GM11168 (cell line): ENCODE results near the gene TNFRSF17.
"Not testable (repeated sequence)": the region's sequence is repeated elsewhere in the genome, so short reads cannot be mapped to it uniquely, and the experiment has no call there.

Source experiments
- in situ Hi-C: fragments of 300-500 bp; cut with MboI; formaldehyde crosslinking; loops from one replicate; pipeline ENCODE4 v1.12.0; 2022; ENCODE audit warnings: low sequenced_read_pairs; ENCODE audit not compliant: unreplicated experiment

TNFRSF17 gene

DNA sequence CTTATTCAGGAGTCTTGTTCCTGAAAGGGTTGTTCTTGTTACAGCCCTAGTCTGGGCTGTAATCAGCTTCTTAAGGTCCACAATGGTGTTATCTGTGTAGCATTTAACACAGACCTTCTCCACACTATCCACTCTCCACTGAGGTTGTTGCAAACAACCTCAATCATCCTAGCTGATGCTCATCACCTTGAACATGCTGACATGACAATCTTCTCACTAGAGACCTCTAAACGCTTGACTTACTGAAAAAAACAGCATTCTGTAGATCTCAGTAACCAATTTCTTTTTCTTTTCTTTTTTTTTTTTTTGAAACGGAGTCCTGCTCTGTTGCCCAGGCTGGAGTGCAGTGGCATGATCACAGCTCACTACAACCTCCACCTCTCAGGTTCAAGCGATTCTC, 3.6 kb downstream of the TNFRSF17 start:
- in situ Hi-C loops = no loop called here

DNA sequence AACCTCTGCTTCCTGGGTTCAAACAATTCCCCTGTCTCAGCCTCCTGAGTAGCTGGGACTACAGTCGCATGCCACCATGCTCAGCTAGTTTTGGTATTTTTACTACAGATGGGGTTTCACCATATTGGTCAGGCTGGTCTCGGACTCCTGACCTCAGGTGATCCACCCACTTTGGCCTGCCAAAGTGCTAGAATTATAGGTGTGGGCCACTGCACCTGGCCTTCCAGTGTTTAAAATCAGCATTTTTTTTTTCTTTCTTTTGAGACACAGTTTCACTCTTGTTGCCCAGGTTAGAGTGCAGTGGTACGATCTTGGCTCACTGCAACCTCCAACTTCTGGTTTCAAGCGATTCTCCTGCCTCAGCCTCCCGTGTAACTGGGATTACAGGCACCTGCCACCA, 5.3 kb downstream of the TNFRSF17 start:
- in situ Hi-C loops = not testable (repeated sequence)

DNA sequence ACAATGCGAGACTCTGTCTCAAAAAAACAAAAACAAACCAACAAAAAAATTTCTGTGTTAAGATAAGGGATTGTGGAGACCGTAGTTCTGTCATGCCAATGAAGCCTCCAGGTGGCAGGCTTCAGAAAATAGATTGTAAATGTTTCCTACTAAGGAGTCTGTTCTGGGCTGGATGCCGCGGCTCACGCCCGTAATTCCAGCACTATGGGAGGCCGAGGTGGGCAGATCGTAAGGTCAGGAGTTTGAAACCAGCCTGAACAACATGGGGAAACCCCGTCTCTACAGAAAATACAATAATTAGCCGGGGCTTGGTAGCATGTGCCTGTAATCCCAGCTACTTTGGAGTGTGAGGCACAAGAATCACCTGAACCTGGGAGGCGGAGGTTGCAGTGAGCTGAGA, 7.1 kb downstream of the TNFRSF17 start:
- in situ Hi-C loops = no loop called here

DNA sequence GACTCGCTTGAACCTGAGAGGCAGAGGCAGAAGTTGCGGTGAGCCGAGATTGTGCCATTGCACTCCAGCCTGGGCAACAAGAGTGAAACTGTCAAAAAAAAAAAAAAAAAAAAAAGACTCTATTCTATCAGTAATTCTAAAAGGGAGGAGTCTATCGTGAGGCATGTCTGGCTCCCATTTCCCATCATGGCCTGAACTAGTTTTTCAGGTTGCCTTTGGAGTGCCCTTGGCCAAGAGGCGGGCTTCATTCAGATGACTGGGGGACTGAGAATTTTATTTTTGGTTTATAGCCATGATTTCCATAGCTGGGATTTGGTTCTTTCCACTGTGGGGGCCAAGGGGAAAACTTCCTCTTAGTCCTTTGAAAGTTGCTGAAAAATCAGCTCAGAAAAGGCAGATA, 8.1 kb downstream of the TNFRSF17 start:
- in situ Hi-C loops = no loop called here

DNA sequence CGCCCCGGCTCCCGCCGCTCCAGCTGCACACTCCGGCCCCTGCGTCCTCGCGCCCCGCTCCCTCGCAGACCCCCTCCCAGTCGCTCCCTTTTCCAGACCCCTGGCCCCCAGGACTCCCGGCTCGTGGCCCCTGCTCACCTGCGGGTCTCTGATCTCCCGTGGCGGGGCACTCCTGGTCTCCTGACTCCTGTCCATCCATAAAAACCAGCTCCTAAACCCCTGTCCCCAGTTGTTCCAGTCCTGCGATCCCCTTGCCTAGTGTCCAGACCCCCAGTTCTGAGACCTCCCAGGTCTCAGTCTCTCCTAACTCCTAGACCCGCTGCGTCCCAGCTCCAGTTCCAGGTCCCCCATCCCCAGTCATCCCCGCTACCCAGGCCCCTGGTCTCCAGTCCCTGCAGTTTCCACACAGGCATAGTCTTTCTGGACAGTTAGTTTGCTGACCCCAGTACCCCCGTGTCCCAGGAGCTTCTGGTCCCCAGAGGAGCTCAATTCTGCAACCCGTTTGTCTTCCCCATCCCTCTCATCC, 11.9 kb downstream of the TNFRSF17 start:
- in situ Hi-C loops = no loop called here

DNA sequence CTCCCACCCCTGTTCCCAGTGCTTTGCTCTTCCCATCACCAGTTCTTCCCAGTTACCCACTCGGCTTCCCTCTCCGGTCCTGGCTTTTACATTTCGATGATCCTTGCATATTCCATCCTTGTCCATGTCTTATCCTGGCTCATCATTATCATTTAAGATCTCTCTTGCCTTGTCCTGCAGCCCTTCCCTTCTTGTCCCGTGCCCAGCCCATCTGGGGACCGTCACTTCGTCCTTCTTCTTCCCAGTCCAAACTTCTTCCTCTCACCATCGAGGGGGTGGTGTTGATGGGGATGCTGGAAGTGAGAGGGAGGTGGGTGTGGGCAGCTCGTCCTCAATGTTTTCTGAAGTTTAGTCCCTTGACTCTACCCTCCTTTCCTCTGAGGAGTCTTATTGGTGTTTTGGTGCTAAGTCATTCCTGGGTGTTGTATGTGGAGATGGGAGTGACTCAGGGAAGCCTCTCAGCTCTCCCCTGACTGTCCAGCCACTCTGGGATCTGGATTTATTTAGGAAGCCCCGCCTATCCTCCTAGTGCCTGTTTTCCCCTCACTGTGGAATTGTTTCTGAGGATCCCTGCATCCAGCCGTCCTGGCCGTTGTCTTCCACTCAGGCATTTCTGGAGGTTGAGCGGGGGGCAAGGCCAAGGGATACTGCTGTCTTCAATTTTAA, 12.5 kb downstream of the TNFRSF17 start:
- in situ Hi-C loops = no loop called here

DNA sequence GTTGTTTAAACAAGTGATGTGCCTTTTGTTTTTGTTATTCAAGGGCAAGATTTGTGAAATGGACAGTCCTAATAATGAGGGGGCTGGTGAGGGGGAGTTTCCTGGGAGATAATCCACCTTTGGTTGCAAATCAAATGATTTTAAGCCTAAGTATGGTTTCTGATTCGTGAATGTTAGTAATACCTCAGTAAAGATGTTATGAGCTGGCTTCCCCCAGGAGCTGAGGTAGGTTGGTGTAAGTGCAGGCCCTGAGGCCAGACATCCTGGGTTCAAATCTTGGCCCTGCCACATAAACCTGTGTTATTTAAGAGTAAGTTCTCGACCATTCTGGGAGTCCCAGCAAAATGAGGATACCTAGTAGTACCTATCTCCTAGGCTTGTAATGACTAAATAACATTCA, 13.1 kb downstream of the TNFRSF17 start:
- in situ Hi-C loops = no loop called here

DNA sequence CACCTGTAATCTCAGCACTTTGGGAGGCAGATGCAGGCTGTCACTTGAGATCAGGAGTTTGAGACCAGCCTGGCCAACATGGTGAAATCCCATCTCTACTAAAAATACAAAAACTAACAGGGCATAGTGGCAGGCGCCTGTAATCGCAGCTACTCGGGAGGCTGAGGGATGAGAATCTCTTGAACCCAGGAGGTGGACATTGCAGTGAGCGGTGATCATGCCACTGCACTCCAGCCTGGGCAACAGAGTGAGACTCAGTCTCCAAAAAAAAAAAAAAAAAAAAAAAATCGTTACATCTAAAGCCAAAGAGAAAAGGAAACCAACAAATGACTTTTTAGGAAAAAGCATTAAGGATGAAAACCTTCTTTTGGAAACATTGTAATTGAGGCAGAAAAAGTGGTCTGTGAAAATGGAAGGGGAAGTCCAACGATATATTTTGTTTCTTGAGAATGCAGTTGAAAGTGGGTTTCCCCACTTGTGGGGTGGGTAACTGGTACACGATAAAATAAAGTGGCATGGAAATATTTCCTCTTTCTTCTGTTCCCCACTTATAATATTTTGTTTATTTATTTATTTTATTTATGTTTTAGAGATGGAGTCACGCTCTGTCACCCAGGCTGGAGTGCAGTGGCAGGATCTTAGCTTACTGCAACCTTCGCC, 14.1 kb downstream of the TNFRSF17 start:
- in situ Hi-C loops = no loop called here

DNA sequence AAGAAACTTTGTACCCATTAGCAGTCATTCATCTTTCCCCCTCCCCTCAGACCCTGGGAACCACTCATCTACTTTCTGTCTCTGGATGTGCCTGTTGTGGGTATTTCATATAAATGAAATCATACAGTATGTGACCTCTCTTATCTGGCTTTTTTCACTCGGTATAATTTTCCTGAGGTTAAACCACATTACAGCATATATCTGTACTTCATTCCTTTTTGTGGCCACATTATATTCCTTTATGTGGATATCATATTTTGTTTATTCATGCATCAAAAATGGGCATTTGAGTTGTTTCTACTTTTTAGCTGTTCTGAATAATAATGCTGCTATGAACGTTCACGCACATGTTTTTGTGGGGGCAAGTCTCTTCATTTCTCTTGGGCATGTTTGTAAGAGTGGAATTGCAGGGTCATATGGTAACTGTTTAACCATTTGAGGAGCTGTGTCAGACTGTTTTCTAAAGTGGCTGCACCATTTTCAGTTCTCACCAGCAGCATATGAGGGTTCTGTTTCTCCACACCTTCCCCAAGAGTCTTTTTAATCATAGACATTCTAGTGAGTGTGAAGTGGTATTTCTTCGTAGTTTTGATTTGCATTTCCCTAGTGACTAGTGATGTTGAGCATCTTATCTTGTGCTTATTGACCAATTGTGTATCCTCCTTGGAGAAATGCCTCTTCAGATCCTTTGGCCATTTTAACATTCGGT, 15.3 kb downstream of the TNFRSF17 start:
- in situ Hi-C loops = no loop called here

DNA sequence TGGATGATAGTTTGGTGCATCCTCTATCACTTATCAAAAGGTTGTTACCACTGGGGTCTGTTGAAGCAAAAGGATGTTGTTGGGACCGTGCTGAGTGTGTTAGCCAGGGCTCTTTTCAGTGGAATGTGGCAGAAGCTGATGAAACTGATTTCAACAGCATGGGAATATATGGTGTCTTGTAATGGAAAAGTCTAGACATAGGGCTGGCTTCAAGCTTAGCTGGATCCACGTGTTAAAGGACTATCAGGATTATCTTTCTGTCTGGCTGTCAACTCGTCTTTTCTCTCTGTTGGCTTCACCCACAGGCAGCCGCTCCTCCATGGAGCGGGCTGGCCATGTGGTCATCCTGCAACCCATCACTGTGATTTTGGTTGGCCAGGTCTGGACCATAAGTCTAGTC, 20.2 kb downstream of the TNFRSF17 start:
- in situ Hi-C loops = no loop called here

DNA sequence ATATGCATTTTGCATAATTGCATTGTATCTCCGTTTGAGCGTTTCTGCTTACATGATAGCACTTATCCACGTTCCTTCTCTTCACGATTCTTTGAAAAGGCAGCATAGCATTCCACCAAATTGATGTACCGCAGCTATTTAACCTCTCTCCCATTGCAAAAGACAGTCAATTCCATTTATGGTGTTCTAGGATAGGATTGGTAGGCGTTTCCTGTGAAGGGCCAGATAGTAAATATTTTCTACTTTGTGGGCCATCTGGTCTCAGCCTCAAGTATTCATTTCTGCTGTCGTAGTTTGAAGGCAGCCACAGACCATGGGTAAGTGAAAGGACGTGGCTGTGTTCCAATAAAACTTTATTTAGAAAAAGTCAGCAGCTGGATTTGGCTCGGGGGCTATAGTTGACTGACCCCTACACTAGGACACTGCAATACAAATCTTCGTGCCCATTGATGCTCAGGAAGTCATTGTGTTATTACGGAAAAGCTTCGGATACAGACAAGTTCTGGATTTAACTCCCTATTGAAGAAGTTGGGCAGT, 21.6 kb downstream of the TNFRSF17 start:
- in situ Hi-C loops = no loop called here

DNA sequence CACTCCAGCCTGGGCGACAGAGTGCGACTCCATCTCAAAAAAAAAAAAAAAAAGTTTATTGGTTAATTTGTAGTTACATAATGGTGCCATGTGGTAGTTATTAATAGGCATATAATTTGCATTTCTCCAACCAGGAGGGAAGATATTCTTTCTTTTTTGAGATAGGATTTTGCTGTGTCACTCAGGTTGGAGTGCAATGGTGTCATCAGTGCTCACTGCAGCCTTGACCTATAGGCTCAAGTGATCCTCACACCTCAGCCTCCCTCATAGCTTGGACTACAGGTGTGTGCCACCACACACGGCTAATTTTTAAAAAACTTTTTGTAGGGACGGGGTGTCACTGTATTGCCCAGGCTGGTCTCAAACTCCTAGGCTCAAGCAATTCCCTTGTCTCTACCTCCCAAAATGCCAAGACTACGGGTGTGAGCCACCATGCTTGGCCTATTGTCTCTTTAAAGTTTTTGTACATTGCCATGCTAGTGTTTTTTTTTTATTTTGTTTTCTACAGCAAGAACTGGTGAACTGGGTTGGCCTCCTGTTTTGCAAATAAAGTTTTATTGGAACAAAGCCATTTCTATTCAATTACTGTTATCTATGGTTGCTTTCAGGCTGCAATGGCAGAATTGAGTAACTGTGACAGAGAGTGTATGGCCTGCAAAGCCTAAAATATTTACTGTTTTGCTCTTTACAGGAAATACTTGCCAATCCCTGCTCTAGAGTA, 23.4 kb downstream of the TNFRSF17 start:
- in situ Hi-C loops = no loop called here

DNA sequence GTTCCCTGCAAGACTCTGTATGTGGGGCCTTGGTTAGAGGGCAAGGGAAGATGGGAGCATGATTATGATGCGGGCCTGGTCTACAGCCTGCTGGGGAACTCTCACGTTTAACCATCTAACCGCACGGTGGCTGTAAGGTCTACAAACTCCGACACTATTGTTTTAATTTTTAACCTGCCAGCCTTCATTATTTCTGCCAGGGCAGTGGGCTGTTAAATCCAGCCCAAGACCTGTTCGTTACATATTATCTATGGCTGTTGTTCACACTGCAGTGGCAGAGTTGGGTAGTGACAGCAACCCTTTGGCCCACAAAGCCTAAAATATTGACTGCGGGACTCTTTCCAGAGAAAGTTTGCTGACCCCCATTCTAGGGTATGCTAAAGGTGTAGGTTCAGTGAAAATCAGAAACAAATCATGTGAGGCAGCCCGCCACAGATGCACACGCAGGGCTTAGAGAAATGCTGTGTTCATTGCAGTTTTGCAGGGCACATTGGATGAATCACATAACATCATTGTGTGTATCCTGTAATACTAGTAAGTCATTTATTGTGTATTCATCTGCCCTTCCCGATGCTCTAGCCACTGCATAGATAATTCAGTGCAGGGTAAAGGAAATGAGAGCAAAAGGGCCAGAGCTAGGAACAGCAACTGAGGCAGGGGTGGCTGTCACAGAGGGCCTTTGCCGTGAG, 25.8 kb downstream of the TNFRSF17 start:
- in situ Hi-C loops = no loop called here

DNA sequence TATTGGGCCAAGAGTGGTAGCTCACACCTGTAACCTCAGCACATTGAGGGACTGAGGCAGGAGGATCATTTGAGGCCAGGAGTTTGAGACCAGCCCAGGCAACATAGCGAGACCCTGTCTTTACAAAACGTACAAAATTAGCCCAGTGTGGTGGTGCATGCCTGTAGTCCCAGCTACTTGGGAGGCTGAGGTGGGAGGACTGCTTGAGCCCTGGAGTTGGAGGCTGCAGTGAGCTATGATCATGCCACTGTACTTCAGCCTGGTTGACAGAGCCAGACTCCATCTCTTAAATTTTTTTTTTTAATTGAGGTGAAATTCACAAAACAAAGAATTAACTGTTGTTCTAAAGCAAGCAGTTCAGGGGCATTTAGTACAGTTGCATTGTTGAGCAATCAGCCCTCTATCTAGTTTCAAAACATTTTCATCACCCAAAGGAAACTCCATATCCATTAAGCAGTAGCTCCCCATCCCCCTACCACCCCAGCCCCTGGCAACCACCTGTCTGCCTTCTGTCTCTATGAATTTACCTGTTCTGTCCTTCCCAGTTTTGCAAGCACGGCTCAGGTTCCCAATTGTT, 27.1 kb downstream of the TNFRSF17 start:
- in situ Hi-C loops = no loop called here

DNA sequence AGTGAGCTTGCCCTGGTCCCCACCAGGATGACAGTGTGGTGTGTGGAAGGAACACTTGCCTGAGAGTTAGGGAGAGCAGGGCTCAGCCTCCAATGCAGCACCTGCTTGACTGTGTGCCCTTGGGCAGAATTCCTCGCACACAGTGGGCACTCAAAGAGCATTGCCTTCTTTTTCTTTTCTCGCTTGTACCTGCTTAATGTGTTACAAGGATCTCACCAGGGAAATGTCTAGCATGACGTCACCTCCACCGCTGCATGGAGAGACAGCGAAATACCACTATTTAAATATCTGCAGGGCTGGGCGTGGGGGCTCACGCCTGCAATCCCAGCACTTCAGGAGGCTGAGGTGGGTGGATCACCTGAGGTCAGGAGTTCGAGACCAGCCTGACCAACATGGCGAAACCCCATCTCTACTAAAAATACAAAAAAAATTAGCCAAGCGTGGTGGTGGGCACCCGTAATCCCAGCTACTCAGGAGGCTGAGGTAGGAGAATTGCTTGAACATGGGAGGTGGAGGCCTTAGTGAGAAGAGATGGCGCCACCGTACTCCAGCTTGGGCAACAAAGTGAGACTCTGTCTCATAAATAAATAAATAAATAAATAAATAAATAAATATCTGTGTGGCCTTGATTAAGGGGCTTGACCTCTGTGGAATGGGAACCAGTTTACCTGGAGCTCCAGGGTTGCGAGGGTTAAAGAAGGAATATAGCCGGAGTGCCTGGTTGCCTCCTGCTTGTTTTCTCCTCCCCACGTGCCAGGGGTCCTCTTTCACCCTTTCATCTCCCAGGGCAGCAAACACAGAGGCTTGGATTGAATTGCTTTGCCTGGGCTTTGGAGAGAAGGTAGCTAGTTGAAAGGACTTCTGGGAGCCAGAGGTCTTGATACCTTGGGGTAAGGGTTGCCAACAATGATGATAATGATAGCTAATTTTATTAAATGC, 27.8 kb downstream of the TNFRSF17 start:
- in situ Hi-C loops = no loop called here

DNA sequence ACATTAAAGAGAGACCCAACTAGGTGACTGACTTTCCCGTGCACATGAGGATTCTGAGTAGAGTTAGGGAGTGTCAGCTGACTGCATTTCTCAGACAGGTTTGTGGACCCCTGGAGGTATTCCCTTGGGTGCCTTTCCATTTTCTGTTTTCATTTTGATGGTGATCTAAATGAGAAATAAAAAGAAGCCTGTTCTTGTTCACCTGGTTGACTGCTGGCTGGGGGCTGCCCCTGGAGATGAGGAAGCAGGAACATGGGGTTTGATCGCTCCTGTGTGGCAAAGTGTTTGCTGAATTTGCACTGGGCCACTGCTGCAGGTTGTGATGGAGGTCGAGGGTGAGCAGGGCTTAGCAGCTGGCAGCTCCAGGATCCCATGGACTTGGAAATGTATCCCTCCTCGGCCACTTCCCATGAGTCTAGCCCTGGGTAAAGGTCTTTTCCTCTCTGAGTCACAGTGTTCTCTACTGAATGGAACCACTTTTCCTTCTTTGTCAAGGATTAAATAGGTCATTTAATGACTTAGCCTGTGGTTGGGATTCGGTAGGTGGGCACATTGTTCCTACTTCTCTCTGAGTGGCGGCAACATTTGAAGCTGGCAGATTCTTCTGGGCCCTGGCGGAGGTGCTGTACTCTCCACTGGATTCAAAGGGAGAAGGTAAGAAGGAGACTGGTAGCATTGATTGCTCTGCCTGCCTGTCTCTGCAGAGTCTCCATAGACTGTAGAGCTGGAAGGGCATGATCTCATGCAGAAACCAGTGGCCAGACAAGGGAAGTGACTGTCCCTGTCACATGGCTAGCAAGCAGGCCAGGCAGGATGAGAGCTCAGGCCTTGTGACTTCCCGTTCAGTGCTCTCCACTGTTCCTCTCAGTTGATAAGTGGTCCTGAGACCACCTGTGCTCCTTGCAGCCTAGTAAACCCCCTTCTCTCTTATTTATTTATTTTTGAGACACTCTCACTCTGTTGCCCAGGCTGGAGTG, 29.4 kb downstream of the TNFRSF17 start:
- in situ Hi-C loops = no loop called here
